ENCODE data around the gene PLCG1.
"Not testable (repeated sequence)": the region's sequence is repeated elsewhere in the genome, so short reads cannot be mapped to it uniquely, and the experiment has no call there.

Gene PLCG1

DNA sequence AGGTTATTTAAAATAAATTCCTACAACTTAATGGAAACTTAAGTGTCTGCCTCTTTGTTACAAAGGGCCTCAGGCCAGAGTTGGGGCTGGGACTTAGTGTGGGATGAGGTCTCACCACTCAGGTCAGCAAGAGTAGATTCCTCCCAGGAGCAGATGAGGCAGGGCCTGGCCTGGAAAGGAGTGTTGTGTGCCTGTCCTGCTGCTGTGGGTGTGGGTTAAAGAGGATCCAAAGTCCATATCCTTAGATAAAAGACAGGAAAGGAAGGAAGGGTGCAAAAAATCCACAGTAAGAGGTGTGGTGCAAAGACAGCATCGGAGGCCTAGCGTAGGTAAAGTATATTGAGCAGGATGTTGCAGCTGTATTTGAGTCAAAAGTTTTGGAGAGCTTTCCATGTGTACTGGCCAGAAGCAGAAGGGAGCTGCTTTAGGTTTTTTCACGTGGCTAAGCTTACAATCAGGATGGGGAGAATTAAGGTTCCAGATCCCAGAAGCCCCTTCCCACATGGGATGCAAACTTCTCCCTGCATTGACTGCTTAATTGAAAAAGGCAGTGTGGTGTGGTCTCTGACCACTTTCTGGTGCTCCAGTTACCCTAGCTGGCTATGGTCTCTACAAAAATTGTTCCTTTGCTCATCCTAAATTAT is 12.8 kb upstream of the PLCG1 start:
- no peak for FAIRE-seq
- DNase-seq (ENCODE audit: low spot score): no peak

DNA sequence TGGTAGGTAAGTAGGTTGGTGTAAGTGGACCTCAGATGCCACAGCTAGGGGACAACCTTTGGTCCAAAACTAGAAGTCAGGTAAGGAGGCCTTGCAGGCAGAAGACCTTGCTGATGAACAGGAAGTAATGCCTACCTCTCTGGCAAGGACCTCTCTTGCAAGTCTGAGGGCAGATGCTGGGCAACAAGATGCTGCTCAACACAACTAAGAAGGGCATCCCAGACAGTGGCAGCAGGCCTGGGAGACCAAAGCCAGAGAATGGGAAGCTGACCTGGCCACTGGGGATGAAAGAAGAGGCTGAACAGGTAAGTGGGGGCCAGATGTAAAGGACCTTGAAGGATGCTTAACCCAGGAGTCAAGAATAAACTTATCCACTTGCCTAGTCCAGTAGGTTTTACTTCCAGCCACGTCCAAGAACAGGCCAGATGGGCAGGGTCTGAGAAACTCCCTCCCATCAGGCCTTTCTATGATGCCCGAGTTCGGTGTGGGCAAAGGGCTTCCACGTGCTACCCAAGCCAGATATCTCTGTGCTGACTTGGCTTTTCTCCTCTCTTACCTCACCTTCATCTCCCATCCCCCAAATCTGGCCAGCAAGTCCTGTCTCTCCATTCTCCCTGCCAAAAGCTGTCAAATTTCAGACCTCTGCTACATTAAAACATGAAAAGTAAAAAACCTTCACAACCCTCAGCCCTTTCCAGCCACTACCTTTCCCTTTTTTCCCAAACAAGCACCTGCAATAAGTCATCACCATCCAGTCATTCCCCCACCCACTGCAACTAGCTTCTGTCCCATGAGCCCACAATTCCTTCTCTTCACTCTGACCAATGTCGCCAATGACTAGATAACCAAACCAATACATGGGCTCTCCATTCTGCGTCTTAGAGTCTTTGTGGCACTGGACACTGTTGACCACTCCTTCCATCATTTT is 11.5 kb upstream of the PLCG1 start:
- no peak for DNase-seq (ENCODE audit: low spot score)
- no peak for FAIRE-seq

DNA sequence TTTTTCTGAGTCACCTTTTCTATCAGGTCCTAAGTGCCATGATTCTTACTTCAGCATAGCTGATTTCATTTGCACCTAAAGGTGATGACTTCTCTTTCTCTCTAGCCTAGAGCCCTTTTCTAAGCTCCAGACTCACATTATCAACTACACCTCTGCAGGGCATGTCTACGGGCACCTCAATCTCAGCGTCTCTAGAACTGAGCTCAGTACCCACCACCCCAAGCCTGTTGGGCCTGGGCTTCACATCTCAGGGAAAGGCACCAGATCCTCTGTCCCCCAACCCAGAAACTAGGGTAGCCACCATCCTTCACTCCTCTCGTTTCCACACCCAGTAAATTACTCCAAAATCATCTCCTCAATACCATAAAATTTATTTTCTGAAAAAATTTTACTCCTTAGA is 10.6 kb upstream of the PLCG1 start:
- DNase-seq (ENCODE audit: low spot score) (no peak), FAIRE-seq (no peak)

DNA sequence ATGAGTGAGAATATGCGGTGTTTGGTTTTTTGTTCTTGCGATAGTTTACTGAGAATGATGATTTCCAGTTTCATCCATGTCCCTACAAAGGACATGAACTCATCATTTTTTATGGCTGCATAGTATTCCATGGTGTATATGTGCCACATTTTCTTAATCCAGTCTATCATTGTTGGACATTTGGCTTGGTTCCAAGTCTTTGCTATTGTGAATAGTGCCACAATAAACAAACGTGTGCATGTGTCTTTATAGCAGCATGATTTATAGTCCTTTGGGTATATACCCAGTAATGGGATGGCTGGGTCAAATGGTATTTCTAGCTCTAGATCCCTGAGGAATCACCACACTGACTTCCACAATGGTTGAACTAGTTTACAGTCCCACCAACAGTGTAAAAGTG is 9.0 kb upstream of the PLCG1 start:
- not testable (repeated sequence) for FAIRE-seq; DNase-seq (ENCODE audit: low spot score)

DNA sequence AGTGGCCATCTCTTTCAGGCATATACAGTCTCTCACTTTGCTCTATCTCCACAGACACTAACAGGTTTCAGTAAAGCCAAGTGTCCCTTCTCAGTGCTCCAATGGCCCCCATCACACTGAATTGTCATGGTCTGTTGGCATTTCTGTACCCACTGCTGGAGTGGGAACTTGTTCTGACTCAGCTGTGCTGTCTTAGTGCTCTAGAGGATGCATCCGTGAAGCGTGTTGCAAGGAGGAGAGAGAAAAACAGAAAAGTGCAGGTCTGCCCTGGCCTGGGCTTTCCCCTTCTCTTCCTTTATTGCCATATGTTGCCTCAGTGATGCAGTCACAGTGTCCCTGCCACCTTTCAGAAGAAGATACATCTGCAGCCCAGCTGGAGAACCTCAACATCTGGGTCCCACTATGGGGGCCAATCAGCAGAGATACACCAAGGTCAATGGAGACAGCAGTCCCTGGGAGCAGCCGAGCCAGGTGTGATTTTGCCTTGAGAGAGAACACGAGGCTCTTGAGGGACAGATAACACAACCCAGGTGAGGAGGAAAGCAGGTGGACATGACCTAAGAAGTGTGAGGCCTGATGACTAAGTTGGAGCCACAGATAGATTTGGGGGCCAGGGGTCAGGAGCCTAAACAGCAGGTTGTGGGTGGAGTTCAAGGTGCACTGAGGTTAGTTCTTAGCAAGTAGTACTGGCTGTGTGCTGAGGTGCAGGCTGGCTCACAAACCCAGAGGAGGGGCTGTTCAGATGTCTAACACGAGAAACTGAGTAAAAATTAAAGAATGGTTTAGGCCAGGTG is 5.6 kb upstream of the PLCG1 start:
- DNase-seq (ENCODE audit: low spot score): no peak
- FAIRE-seq: no peak

DNA sequence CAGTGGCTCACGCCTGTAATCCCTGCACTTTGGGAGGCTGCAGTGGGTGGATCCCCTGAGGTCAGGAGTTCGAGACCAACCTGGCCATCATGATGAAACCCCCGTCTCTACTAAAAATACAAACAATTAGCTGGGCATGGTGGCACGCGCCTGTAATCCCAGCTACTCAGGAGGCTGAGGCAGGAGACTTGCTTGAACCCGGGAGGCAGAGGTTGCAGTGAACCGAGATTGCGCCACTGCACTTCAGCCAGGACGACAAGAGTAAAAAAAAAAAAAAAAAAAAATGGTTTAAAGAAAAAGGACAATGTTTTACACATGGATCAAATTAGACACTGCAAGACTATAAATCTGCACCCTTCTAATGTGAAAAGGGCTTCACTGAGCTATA is 5.0 kb upstream of the PLCG1 start:
- FAIRE-seq; DNase-seq (ENCODE audit: low spot score): not testable (repeated sequence)

DNA sequence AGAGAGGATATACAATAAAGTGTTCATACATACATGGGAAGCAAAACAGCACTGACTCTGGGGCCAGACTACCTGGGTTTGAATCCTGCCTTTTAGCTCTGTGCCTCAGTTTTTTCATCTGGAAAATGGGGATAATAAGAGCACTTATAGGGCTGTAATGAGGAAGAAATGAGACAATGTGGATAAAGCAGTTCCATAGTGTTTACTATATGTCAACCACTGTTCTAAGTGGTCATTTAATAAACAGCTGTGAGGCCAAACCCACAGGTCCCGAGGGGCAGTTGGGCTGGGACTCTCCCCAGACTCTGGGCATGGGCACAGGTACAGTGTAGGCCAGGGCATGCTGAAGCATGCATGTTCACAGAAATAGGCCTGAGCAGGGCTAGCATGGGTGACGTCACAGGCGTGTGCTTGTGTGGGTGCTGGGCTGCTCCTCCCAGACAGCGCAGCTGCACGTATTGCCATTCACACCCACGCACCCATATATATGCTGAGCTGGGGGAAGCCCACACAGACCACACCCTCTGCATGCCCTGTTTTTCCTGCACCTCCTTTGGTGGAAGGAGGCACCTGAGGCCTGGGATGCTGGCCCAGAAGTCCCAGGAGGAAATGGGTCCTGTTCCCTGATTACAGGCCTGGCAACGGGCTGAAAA is 3.5 kb upstream of the PLCG1 start:
- no peak for DNase-seq (ENCODE audit: low spot score)

DNA sequence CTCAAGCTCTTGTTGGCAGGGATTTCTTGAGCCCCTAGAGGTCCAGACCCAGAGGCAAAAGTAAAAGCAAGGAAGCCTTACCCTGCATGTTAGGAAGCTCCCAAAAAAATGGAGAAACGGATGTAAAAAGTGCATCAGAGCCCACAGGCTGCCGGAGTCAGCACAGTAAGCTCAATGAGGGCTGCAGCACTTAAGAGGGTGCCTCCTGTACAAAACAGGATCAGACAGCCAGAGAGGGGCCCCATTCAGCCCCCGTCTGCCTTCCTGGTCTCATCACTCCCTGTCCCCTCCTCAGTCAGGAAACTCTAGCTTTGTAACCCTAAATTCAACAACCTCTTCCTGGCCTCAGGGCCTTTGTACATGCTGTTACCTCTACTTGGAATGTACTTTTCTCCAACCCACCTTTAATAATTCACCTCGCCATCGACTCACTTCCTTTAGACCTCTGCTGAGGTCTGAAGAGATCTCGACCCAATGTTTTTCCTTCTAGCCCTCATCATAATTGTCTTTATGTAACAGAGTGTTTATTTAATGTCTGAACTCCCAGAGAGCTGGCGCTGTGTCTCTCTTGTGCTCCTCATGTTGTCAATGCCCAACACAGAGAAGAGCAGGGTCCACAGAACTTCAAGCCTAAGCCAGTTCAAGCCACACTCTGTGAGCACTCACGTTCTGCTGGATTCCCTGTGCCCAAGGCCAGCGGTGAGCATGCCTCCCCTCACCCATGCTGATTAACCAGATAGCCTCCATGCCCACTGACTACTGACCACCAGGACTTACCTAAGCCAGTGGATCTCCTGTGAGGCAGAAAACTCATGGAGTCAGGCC is 2.8 kb upstream of the PLCG1 start:
- DNase-seq (ENCODE audit: low spot score): no peak
- FAIRE-seq: no peak

More for the DNA sequence above, 3.5 kb upstream of the PLCG1 start:
- no peak for FAIRE-seq

DNA sequence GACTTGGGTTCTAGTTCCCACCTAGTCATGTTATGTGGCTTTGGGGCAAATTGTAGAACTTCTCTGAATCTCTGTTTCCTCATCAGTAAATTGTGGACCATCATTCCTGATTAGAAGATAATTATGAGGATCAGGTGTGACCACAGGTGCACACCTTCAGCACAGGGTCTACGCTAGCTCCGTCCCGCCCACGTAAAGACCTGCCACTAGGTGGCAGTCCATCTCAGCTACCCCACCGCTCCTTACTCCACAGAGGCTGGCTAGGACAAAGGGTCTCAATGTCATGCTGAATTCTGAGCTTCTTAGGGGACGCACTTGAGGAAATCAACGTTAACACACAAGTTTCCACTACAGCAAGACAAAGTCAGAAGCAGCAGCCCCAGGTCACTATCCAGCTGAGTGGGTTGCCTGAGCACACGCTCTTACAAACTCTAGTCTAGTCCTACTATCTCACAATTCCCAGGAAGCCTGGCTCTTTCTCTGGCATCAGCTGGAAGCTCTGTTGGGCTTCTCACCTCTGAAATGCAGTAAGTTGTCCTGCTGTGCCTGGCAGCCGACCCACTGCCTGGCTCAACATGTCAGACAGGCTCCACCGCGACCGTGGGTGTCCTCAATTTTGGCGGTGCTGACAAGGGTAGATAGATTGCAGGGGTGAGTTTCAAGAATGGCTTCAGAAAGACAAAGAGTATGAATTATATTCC is 2.0 kb upstream of the PLCG1 start:
- FAIRE-seq (peak; percentile 72), DNase-seq (ENCODE audit: low spot score) (peak; percentile 75)

DNA sequence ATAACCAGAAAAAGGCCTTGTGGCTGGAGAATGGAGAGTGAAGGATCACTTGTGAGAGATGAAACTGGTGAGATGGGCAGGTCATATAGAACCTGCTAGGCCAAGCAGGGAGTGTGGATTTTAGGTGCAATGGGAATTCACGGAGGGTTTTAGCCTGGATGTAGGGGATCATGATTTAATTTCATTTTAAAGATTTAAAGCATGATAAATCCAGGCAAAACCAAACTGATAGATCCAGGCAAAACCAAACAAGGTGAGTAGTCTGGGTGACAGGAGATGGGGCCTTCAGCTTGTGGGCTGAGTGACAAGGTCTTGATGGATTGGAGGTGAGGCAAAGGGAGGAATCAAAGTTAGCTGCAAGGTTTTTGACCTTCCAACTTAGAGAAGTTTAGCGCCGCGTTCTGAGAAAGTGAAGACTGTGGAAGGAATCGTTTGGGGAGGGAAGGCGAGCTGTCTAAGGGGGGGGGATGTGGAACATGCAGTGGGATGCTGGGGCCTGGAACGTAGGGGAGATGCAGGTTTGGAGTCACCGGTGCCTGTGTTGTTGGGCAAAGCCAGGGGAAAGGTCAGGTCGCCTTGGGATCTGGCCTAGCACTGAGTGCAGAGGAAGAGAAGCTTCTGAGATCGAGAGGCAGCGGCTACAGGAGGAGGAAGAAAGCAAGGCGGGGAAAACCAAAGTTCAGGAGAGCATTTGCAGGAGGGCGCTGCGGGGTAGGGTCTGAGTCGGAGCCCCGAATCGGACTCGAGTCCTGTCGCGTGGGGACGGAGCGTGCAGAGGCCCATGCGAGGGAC is 1.3 kb upstream of the PLCG1 start:
- no peak for DNase-seq (ENCODE audit: low spot score)
- FAIRE-seq: no peak

DNA sequence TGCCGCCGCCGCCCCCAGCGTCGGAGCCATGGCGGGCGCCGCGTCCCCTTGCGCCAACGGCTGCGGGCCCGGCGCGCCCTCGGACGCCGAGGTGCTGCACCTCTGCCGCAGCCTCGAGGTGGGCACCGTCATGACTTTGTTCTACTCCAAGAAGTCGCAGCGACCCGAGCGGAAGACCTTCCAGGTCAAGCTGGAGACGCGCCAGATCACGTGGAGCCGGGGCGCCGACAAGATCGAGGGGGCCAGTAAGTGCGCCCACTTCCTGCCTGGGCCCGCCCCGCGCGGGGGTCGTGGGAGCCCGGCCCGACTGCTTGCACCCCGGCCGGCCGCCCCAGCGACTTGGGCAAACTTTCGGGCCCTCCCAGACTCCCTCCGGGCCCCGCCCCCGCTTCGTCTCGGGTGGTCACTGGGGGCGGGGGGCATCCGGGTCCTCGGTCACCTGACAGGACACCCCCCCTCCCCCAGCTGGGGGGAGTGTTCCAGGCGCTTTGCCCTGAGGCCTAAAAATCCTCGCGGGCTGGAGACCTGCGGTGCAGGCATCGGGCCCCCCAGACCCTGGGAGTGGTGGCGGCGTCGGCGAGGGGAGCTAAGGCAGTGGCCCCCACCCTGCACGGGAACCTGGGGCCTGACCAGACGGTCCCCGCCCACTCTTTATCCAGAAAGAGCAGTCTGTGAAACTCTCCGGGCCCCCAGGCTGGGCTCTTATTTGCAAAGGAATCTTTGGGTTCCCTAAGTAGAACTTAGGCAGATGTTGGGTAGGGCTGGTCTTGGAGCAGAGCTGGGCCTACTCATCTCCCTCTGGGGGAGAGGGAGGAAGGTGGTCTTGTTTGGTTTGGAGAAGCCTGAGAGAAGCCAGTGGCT is 501 bp downstream of the PLCG1 start:
- no peak for FAIRE-seq
- peak; percentile 89 for DNase-seq (ENCODE audit: low spot score)

DNA sequence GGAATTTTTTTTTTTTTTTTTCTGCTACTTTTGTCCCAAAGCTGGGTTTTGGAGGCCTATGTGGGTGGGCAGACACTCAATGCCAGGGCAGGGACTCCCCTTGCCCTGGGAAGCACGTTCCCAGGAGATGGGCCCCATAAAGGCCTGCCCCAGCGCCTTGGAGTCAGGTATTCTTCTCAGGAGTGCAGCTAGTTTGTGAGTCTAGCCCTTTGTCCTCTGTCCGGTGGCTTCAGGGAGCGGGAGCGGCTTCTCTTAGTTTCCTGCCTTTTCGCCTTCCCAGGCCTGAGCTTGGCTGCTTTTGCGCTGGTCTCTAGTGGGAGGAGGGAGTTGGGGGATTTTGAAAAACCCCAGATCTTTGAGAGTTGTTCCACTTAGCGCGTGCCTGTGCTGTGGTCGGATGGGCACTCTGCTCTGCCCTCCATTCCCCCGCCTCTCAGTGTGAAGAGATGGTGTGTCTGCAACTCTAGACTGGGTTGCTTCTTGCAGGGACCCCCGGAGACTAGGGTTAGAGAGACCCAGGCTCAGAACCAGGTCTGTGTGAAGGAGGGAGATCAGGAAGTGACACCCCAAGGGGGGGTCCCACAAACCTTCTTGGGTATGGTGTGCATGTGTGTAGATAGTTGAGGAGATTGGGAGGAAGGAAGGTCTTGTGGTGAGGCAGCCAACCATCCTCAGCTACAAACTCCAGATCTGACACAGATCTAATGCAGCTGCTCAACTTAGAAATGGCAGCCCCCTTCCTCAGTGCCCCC is 1.3 kb downstream of the PLCG1 start:
- no peak for FAIRE-seq
- DNase-seq (ENCODE audit: low spot score): no peak

DNA sequence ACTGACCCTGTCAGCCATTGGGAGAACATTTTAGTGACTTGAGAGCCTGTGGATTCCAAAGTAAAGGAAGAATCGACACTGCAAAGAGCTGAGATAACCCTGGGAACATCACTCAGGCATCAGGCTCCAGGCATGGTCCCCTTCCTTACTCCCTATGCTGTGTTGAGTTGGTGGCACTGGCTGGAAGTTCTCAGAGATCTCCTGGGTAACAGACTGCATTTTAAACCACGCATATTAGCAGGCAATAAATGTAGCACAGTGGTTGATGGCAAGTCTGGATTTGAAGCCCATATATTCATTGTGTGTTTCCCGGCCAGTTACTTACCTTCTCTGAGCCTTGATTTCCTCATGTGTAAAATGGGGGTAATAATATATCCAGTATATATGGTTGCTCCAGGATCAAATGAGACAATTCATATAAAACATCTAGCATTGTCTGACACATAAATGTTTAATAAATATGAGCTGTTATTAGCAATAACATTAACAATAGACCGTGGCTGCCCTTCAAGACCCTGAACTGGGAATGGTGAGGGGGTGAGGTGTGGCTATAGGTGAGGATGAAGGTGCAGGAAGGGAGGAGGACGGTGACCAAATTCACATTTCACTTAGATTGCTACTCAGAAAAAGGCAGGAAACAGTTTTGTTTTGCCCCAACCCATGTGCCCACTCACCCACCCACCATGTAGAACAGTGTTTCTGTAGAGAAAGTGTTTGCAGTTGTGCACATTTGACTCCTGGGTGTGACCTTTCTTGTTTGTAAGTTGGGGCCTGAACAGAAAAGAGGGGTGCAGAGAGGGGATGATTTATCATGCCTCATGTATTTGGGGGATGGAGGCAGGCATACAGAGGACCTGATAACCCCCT is 2.1 kb downstream of the PLCG1 start:
- DNase-seq (ENCODE audit: low spot score): no peak
- FAIRE-seq: no peak

DNA sequence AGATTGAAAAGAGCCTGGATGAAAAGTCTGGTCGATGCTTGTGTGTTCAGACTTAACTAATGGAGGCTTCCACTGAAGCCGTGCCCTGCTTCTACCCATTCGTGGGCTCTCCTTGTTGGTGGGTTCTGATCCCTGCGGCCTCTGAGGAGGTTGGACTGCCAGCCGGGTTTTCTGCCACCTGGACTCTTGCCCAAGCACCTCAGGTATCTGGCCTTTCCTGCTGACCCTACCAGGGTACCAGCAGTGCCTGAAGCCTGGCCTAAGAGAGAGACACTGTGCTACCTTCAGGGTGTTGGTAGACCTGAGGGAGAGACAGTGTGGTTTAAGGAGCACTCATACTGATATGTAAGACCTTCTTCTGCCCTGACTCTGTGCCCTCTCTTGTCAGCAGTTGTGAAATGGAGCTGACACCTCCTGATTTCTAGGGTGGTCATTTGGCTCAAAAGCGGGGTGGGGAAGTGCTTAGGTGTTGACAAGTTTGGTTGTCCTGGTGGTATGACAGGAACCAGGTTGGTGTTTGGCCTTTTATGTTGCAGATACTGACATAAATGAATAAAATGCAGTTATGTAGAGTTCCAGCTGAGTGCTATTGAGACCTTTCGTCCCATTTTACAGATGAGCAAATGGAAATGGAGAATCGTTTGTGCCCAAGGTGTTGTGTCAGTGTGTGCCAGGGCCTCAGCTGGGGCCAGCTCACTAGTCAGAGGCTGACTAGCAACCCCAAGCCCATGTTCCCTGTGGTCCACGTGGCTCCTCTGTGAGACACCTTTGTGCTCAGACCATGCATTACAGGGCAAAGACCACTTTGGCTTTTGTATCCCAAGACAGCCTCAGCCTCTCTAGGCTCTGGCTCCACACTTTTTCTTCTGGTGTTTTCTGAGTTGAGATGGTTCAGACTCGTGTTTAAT is 3.1 kb downstream of the PLCG1 start:
- DNase-seq (ENCODE audit: low spot score) (no peak), FAIRE-seq (no peak)

DNA sequence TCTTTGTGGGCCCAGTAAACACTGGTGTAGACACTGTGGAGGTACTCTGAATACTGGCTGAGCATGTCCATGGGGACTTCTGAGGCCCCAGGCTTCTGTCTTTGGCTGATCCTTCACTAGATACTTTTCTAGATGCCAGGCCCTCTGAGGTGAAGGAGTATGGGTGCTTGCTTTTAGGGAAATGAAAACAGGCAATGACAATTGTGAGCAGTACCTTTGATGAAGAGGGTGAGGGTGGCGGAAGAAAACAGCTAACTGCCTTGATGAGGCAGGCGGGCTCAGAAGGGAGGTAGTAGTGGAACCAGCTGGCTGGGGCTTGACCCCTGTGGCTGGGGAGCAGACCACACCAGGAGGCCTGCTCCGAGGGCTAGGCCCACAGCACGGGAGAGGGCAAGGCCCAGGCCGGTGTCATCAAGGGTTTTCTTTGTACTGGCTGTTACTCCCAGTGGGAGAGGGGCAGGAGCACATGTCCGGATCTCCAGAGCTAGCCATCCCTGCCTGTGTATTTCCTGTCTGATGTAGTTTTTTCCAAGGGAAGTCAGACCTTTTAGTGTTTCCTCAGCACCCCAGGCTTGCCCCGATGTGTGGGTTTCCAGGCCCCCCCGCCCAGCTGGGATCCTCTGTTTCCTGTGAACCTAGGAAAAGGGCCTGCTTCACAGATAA is 3.9 kb downstream of the PLCG1 start:
- FAIRE-seq (no peak), DNase-seq (ENCODE audit: low spot score) (no peak)
